ENCODE results near the gene ZDHHC3.

Gene ZDHHC3

GRCh38 chr3:44930911-44931310 is 45.1 kb downstream of the ZDHHC3 start:
- Histone ChIP-seq H3F3A (ENCODE audit: insufficient read depth, low read length) (no peaks in the 10 kb centered on the region), H3K36me3 (ENCODE audit: insufficient read depth, low read length) (peaks cover 39% of the 10 kb centered on the region), H2AFZ (ENCODE audit: low read length) (no peak overlapping the region), H3K9me3 (ENCODE audit: low read length) (no peaks in the 10 kb centered on the region), H4K20me1 (ENCODE audit: insufficient read depth, low read length) (no peaks in the 10 kb centered on the region), H3K9me2 (ENCODE audit: low read depth, low read length) (no peaks in the 10 kb centered on the region), H3K4me1 (ENCODE audit: insufficient read depth, low read length, severe bottlenecking) (no peaks in the 10 kb centered on the region), H3K4me2 (ENCODE audit: low read length) (no peak overlapping the region), H3K27ac (ENCODE audit: low read depth, low read length, poor library complexity, severe bottlenecking) (no peak overlapping the region), H3K27me3 (ENCODE audit: insufficient read depth, low read length) (no peaks in the 10 kb centered on the region), H3K4me3 (ENCODE audit: low read depth, low read length, poor library complexity, severe bottlenecking) (no peak overlapping the region), H3K79me2 (ENCODE audit: insufficient read depth, low read length) (no peaks in the 10 kb centered on the region), H3K9ac (ENCODE audit: low read length) (no peak overlapping the region)
- TF ChIP-seq CTCF (IDR thresholded peaks at IDR 0.05; ENCODE audit: low read length), result no peak

GRCh38 chr3:44929782-44930181 is 46.2 kb downstream of the ZDHHC3 start:
- peaks cover 46% of the 10 kb centered on the region for H3K36me3 ChIP-seq (ENCODE audit: insufficient read depth, low read length)
- no peak overlapping the region for H3K4me2 ChIP-seq (ENCODE audit: low read length)
- H3K4me1 ChIP-seq (ENCODE audit: insufficient read depth, low read length, severe bottlenecking), result no peaks in the 10 kb centered on the region
- H4K20me1 ChIP-seq (ENCODE audit: insufficient read depth, low read length), result no peaks in the 10 kb centered on the region
- H3K9me3 ChIP-seq (ENCODE audit: low read length), result no peaks in the 10 kb centered on the region
- no peak overlapping the region for H3K9ac ChIP-seq (ENCODE audit: low read length)
- H3K4me3 ChIP-seq (ENCODE audit: low read depth, low read length, poor library complexity, severe bottlenecking), result no peak overlapping the region
- no peaks in the 10 kb centered on the region for H3K79me2 ChIP-seq (ENCODE audit: insufficient read depth, low read length)
- no peaks in the 10 kb centered on the region for H3F3A ChIP-seq (ENCODE audit: insufficient read depth, low read length)
- no peak overlapping the region for H3K27ac ChIP-seq (ENCODE audit: low read depth, low read length, poor library complexity, severe bottlenecking)
- no peak for TF ChIP-seq CTCF (IDR thresholded peaks at IDR 0.05; ENCODE audit: low read length)
- TF ChIP-seq EZH2 (IDR thresholded peaks at IDR 0.05; ENCODE audit: borderline replicate concordance, low read length), result no peak
- no peaks in the 10 kb centered on the region for H3K9me2 ChIP-seq (ENCODE audit: low read depth, low read length)
- no peak overlapping the region for H2AFZ ChIP-seq (ENCODE audit: low read length)
- no peaks in the 10 kb centered on the region for H3K27me3 ChIP-seq (ENCODE audit: insufficient read depth, low read length)

DNA sequence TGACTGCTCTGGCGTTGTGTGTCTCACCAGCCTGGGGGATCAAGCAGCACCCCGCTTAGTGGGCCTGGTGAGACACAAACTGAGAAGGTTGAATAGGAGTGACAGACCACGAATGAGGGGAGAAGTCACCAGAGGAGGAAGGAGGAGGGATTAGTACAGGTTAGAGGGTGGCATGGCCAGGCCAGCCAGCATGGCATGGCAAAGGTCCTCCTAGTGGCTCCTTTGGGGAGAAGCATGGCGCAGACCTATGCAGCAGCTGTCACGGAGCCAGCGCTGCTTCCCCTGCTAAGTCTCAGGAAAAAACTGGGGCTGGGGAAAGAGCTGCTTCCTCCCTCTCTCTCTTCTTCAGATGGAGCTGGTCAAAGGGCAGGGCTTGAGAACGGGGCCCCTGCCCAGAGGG is 48.6 kb downstream of the ZDHHC3 start:
- Histone ChIP-seq H3F3A (ENCODE audit: insufficient read depth, low read length) (no peaks in the 10 kb centered on the region), H3K4me1 (ENCODE audit: insufficient read depth, low read length, severe bottlenecking) (peaks cover 4% of the 10 kb centered on the region), H3K9me2 (ENCODE audit: low read depth, low read length) (no peaks in the 10 kb centered on the region), H2AFZ (ENCODE audit: low read length) (no peak overlapping the region), H3K4me3 (ENCODE audit: low read depth, low read length, poor library complexity, severe bottlenecking) (no peak overlapping the region), H3K4me2 (ENCODE audit: low read length) (no peak overlapping the region), H3K36me3 (ENCODE audit: insufficient read depth, low read length) (peaks cover 44% of the 10 kb centered on the region), H3K27me3 (ENCODE audit: insufficient read depth, low read length) (no peaks in the 10 kb centered on the region), H4K20me1 (ENCODE audit: insufficient read depth, low read length) (no peaks in the 10 kb centered on the region), H3K27ac (ENCODE audit: low read depth, low read length, poor library complexity, severe bottlenecking) (no peak overlapping the region), H3K79me2 (ENCODE audit: insufficient read depth, low read length) (no peaks in the 10 kb centered on the region), H3K9ac (ENCODE audit: low read length) (no peak overlapping the region), H3K9me3 (ENCODE audit: low read length) (no peaks in the 10 kb centered on the region)
- TF ChIP-seq CTCF (IDR thresholded peaks at IDR 0.05; ENCODE audit: low read length), result no peak
- TF ChIP-seq EZH2 (IDR thresholded peaks at IDR 0.05; ENCODE audit: borderline replicate concordance, low read length), result no peak

Data from OCI-LY1 (cell line).